CD4-positive, alpha-beta T cell treated with Interferon alpha-2 for 1 hour (primary cell): ENCODE measurements around the gene INPP4B.

ENCODE experiments used
- DNase-seq, 2 donors: peaks; one replicate each; pipeline ENCODE4 v3.0.0-alpha.2; 2020 to 2022

Gene INPP4B

DNA sequence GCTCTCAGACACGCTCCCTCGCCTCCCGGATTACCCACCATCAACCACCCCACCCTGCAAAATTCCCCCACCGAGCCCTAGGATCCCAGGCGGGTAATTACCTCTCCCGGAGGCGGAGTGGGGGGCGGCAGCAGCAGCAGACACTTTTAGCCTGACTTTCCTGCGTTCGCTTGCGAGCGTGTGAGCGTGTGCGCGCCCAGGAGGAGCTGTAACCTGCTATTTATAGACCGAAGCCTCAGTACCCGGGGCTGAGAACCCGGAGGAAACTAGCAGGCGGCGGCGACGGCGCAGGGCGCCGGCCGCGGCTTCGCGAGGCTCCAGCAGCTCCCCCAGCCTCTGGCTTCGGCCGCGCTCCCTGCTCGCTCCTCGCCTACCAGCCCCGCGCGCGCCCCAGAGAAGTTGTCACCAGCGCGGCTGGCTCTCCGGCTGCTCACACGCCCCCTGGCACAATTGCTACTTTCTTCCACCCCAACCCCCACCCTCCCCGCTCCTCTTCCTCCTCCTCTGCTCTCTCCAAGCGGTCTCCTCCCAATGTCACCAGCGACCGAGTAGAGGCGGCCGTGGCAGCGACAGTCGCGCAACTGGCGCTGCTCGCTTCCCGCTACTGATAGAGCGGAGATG, at the start of gene INPP4B:
INPP4B (minus strand) TSS at position 194 of the 621 bp plus-strand sequence.
- DNase-seq = peak; percentile 12 to 40

DNA sequence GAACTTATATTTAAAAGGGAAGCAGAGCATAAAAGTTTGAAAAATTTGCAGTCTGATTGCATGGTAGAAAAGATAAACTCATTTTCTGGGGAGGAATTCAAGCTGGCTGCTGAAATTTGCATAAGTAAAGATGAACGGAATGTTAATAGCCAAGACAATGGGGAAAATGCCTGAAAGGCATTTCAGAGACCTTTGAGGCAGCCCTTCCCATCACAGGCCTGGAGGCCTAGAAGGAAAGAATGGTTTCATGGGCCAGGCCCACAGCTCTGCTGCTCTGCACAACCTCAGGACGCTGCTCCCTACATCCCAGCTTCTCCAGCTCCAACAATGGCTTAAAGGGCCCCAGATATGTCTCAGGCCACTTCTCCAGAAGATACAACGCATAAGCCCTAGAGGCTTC, 46.9 kb upstream of the INPP4B start:
- no peak for DNase-seq

DNA sequence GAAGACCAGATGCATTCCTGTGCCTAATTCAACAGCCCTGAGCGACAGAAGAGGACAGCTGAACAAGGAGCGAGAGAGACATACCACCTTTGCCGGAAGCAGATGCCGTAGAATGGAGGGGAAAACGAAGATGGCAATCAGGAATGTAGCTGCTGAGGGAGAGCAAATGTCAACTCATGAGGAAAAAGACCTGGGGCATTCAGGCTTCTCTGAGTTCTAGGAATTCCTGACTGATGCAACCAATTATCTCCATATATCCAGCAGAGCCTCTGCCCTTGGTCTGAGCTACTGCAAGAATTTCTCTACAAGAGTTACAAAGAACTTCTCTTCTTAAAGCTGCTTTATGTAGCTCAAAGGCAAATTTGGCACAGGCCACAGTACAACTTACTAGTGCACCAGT, 40.5 kb upstream of the INPP4B start:
- DNase-seq = no peak

DNA sequence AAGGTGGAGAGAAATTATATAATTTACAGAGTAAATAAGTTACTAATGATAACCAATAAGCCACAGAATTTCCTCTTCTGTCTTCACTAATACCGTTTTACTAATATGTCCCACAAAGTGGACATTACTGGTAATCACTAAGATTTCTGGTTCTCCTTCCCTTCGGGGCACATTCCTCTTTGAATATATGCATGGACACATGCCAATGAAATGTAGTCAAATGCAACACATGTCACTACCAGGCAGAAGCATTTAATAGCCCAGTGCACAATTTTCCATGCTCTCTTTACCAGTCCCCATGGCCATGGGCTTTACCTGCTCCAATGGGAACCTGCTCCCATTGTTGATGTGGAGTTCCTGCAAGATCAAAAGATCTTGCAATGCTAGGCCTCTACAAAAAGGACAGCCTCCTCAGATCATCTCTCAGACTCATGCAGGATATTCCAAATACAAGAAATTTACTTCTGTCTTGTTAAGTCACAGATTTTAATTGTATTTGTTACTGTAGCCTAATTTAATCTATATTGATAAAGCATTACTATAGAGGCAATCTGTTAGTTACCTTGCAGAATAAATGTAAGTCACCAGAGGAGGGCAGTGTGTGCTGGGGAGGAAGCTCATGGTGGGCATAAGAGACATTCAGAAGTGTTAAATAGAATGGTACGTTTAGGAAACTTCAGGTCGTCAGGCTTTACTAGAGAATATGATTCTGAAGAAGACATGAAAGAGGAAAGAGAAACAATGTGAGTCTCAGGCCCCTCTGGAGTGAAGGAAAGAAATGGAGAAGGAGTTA, 37.1 kb upstream of the INPP4B start:
- DNase-seq = peak in 1 of 2 donors; percentile 1

DNA sequence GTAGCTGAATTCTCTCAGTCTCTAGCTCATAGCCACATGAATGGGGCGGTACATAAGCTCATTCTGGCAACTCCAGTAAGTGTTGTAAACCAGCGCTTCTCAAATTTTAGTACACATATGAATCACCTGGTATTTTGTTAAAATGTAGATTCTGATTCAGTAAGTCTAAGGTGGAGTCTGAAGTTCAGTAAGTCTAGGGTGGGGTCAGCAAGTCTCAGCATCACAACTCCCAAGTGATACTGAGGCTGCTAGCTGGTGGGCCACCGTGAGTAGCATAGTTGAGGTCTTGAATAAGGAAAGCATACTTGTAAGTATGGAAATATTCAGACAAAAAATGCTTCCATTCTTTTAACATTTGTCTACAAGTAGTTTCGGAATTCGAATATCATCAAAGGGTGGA, 36.1 kb upstream of the INPP4B start:
- no peak for DNase-seq

DNA sequence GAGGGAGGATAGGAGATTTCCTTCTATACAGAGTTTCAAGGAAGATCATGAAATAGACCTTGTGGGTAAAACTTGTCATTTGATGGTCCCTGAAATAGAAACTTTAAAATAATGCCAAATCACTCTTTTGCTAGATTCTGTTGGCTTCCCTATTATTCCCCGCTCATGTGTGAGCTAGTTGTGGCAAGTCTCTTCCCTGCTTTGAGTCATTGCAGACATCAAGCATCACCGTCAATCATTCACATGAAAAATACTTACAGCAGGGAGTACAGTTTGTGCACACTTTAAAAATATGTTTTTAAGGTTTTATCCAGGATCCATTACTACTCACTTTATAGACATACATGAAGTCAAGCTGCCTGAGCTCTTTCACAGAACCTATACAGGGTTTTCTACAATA, 35.2 kb upstream of the INPP4B start:
- DNase-seq = no peak

DNA sequence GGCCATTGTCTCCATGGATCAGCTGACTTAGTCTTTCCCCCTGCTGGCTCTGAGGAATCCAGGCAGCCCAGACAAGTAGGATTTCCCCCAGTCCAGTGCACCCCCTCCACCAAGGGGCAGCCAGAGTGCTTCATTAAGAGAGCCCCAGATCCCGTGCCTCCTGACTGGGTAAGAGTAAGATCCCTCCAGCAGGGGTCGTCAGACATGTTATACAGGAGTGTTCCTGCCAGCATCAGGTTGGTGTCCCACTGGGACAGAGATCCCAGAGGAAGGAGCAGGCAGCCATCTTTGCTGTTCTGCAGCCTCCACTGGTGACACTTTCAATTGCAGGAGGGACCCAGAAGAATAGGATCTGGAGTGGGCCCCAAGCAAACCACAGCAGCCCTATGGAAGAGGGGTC, 29.0 kb upstream of the INPP4B start:
- no peak for DNase-seq

DNA sequence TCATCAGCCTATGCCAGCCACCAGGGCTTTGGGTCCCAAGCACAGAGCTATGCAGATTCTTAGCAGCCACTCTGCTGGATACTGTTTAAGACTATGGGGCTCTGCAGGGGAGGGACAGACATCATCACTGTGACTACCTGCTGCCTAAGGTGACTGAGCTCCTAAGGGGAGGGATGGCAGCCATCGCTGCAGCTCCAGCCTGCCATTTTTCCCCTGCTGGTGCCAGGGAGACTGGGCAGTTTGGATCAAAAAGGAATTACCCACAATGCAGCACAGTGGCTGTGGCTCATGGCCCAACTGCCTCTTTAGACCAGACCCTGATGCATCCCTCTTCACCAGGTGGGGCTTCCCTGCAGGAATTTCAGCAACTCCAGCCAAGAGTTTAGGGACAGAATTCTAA, 28.6 kb upstream of the INPP4B start:
- no peak for DNase-seq

DNA sequence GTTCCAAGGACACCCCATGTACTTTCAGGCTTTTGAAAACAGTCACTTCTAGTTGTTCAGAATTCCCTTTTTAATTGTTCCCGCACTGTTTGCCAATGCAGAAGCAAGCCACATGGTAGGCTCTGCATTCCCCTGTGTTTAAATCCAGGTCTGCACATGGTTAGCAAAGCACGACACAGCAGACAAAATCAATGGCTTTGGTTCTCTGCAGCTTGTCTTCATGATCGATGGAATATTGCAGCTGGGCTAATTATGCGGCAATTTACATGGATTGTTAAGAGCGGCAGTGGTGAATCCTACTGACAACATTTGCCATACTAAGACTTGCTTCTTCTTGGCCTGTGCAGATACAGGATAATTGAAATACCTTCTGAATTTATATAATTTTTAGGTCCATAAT, 20.6 kb upstream of the INPP4B start:
- DNase-seq = no peak

DNA sequence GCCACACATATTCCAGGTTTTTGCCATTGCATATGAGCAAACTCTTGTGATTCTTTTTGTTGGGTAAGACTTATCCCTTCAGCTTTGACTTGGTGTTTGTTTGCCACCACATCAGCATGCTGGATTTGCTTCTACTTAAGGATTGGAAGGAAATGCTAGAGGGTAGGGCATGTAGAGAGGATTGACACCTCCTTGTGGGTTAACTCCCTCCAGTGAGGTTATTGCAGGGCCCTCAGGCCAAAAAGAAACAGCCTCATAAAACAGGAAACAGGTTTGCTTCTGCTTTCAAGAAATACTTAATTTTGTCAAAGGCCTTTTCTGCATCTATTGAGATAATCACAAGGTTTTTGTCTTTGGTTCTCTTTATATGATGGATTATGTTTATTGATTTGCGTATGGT, 15.2 kb upstream of the INPP4B start:
- DNase-seq = no peak

DNA sequence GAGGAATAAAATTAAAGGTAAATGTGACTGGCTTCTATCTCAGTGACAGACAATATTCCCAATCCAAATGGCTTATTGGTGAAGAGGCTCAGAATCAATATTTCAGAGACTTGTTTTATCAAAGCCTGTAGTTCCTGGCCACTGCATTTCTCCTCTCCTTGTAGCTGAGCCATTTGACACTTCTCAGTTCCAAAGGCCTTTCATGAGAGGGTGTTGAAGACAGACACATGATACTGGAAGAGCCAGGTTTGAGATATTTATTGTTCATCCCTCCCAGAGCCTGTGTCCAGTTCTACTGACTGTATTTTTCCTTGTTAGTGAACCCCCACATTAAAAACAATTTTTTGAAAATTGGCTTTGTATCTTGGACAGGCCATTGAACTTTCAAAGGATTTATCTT, 12.9 kb upstream of the INPP4B start:
- DNase-seq = no peak

DNA sequence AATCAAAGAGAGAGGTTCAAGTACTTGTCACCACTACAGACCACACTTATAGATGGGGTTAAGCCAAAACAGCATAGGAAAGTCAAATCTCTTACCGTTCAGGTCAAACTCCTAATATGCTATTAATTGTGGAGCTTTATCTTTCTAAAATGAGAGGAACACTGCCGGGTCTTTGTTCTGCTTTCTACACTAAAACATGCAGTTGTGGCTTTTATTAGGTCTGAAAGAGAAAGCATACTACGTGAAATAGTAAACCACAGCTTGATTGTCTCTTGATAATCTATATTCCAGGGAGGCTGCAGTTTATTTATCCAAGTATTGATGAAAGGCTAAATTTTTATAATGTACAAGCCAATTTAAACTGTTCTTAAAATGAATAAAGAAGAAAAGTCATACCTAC, 12.3 kb upstream of the INPP4B start:
- no peak for DNase-seq

DNA sequence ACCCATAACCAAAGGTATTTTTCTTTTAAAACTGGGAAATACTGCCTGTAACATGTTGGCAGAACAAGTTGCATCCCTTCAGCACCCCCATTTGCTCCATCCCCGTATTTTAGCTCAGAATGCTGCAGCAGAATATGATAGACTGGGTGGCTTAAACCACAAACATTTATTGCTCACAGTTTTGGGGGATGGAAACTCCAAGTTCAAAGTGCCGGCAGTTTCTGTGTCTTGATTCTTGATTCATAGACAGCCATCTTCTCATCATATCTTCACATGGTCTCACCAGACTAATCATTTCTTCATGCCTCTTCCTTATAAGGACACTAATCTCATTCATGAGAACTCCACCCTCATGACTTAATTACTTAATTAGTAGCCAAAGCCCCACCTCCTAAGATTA, 10.5 kb upstream of the INPP4B start:
- DNase-seq = no peak

DNA sequence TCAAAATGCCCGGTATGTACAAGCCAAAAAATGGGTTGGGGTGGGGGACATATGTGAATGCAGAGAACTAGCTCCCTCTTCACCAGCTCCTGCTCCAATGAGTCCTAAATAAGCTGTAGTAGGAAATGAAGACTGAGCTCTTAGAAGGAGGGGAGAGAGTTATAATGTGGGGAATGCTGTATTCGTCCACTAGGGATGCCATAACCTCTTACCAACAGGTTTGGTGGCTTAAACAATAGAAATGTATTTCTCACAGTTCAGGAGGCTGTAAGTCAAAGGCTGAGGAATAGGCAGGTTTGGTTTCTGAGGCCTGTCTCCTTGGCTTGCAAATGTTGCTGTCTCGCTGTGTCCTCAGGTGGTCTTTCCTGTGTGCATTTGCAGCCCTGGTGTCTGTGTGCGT, 4.4 kb upstream of the INPP4B start:
- DNase-seq = no peak

DNA sequence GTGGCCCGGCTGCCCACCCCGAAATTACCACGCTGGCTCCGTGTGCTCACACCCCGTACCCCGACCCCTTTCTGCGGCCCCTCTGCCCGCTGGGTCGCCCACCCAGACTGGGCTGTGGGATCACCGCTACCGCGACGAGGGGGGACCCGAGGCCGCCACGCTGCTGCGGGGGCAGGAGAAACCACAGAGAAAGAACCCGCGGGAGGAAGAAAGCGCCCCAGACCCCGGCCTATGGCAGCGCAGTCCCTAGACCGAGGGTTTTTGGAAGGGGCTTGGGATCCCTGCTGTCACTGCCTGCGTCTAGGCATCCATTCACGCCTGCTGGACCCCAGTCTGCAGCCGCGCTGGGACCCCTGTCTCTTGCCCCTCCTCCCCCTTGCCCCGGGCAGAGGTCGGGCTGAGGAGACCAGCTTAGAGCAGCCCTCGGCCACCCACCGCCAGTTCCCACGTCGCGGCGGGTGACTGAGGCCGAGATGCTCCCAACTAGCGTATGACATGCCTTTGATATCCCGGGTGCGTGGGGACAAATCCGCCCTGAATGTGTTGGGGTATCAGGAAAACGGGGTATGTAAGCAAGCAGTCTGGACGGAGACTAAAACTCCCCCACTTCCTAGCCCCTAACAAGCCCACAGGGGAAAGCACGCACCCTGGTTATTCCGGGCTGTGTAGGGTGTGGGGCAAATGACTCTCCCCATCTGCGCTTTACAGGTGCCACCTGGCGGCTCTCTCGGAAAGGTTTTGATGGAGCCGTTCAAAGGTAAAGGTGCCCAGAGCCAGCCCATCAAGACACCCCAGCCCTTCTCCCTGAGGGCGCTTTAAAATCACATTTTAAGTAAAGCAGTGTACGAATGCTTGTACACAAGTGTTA, 862 bp upstream of the INPP4B start:
- DNase-seq = peak; percentile 65 to 79

DNA sequence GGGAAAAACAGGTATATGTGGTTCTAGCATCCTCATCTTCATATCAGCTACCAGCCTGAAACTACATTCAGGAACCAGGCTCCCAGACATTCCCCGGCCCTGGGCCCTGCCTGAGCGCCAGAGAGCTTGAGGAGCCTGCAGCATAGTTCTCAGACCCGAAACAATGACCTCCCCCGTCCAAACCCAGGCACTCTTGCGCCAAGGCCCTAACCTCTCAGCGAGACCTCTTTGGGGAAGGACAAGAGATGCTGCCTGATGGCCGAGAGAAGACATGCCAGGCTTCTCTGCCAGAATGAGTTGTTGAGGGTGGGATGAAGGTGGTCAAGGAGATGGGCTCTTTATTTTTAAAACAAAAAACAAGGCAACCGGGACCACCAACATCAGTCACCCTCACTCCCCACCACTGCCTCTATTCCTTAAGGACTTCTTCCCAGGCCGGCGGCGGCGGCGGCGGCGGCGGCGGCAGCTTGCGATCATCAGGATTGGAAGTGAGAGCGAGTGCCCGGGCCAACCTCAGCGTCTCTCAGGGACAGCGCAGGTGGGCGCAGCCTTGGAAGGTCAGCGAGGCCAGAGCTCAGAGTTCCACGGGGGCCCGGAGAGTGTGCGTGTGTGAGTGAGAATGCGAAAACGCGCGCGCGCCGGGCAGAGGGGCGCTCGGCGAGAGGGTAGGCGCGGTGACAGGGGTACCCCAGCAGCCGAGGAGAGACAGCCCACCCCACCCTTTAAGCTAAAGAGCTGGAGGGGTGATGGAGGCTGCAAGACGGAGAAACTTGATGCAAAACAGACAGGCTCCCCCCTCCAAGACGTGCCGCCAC, 601 bp downstream of the INPP4B start:
- DNase-seq = no peak

DNA sequence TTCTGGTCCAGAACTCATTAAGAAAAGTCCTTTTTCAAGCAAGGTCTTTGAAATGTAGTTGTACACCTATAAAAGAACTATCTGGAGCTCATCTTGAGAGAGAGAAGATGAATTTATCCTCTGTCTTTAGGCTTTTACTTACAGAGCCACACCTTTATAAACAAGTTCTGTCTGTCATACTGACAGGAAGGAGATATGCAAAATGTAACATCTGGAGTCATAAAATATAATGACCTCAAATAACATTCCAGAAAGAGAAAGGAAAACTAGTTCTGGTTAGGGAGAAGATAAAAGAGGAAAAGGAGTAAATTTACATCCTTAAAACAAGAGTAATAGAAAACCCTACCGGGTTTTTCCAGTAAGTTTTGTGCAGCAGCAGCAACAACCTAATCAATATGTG, 1.3 kb downstream of the INPP4B start:
- no peak for DNase-seq

DNA sequence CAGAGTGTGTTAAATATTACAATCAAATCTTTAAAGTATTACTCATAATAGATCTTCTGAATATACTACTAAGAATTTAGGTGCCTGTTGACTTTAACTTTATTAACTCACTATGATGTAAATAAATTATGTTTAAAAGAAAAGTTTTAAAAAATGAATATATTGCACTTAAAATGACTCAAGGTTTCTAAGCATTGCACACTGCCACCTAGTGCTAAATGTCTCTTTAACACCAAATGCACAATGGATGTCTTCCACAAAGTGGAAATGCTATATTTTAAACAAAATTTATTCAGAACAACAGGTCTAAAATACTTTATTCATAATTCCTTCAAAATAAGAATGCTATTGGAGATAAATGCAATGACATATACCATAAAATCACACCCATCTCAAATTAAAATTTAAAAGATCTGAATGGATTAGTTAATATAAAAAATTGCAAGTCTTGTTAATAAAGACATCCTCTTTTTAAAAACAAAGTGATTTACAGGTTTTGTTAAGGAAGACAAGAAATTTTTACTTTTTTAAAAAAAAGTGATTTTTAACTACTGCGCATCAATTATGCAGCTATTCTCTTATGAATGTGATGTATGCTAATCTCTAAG, 5.5 kb downstream of the INPP4B start:
- DNase-seq = peak in 1 of 2 donors; percentile 53

DNA sequence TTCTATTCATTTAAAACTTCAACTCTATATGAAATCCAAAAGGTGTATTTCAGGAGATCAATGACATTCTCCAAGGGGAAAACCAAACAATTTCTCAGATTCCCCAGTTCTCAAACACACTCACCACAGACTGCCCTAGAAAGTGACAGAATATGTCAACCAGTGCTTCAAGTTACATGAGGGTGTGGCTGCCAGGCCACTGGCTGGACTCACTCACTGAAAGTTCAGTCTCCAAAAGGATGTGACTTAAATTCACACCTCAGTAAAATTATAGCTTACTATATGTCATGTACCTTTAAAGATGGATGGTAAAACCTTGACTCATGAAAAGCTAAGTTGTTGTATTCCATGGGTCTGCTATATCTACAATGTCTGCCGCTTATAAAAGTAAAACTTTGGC, 7.3 kb downstream of the INPP4B start:
- DNase-seq = no peak

DNA sequence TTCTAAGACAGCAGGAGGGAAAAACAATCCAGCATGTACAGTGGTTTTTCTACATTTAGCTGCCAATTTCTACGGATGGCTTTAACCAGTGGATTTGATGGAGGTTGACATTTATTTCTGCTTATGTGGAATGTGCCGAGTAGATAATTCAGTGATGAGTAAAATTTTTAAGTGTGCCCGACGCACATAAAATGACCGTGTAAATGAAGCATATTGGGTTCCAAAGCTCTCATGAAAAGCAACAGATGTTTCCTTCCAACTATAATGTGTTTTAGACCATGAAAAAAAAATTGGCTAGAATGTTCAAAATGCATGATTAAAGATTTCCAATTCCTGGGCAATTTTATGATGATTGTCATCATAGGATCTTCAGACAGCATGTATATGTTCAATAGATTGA, 14.1 kb downstream of the INPP4B start:
- DNase-seq = no peak

DNA sequence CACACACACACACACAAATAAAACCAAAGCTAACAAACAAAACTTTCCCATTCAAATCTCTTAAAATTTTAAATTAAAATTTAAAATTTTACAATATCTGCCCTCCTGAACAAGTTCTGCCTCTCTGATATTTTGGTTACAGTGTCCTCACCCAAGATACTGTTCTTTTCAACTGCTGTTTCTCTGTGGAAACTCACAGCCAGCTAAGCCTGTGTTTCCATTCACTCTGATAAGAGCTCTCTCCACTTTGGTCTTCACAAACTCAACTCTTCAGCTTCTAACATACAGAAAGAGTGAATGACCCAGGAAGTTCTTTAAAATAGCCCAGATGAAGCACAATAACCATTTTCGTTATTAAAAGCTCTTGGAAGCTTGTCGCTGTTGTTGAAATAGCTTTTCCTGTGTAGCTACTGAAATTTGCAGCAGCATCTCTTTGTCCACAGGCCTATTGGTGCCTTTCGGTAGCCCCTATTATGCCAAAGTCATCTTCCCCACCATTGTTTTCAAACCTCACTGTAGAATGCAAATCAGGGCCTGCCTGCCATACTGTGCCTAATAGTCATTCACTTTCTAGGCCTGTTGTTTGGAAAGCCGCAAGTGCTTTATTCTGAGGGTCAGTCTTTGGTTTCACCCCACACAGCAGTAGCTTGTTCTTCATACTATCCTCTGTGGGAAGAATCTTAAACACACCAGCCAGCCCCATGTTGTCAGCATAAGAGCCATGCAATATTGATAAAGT, 19.4 kb downstream of the INPP4B start:
- no peak for DNase-seq

DNA sequence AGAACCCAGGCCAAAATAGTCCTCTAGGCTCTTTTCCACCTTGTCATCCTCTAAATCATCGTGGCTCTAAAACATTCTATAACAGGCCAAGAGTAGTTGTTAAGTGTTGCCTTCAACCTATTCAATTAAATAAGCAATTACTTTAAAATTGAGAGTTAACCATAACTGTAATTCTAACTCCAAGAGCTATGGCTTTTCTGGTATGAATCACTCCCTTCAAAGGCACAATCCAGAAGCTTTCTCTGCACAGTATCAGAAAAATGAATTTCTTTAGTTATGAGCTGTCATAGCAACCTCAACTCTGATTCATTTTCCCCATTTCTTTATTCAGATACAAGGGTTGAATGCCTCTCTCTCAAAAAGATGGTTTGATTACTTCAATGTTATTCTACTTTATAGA, 21.7 kb downstream of the INPP4B start:
- DNase-seq = no peak
